BE2C (cell line): Measurements from ENCODE around the gene E2F1.

Experiments used
- DNase-seq: peaks from one replicate; pipeline ENCODE4 v3.0.0-alpha.2; 2020
- H3K27me3 ChIP-seq: fragments of 250-450 bp; sonication (Bioruptor Pico); 2 replicates; pipeline ENCODE4 v1.5.1; 2020; ENCODE audit warnings: mild to moderate bottlenecking
- H3K36me3 ChIP-seq: fragments of 250-450 bp; sonication (Bioruptor Pico); 2 replicates; pipeline ENCODE4 v1.5.1; 2020; ENCODE audit warnings: mild to moderate bottlenecking
- H3K4me1 ChIP-seq: fragments of 250-450 bp; sonication (Bioruptor Pico); 2 replicates; pipeline ENCODE4 v1.5.1; 2020
- H3K4me3 ChIP-seq: 2 replicates; pipeline ENCODE4 v1.5.1; 2011; ENCODE audit warnings: low read depth, low read length
- H3K9me3 ChIP-seq: fragments of 250-450 bp; sonication (Bioruptor Pico); 2 replicates; pipeline ENCODE4 v1.5.1; 2020
- TF ChIP-seq, protein P1 (sequence below): IDR thresholded peaks from 2 replicates; pipeline ENCODE4 v1.5.1; 2012; ENCODE audit warnings: mild to moderate bottlenecking, low read depth, low read length

Gene E2F1

GRCh38 chr20:33667245-33667675 is 18.9 kb downstream of the E2F1 start:
- TF ChIP-seq, protein P1, sequence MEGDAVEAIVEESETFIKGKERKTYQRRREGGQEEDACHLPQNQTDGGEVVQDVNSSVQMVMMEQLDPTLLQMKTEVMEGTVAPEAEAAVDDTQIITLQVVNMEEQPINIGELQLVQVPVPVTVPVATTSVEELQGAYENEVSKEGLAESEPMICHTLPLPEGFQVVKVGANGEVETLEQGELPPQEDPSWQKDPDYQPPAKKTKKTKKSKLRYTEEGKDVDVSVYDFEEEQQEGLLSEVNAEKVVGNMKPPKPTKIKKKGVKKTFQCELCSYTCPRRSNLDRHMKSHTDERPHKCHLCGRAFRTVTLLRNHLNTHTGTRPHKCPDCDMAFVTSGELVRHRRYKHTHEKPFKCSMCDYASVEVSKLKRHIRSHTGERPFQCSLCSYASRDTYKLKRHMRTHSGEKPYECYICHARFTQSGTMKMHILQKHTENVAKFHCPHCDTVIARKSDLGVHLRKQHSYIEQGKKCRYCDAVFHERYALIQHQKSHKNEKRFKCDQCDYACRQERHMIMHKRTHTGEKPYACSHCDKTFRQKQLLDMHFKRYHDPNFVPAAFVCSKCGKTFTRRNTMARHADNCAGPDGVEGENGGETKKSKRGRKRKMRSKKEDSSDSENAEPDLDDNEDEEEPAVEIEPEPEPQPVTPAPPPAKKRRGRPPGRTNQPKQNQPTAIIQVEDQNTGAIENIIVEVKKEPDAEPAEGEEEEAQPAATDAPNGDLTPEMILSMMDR, result no peak
- Histone ChIP-seq H3K9me3 (no peaks in the 10 kb centered on the region), H3K36me3 (peaks cover 23% of the 10 kb centered on the region), H3K4me1 (peaks cover 5% of the 10 kb centered on the region), H3K4me3 (peak overlapping the region; percentile 46), H3K27me3 (no peaks in the 10 kb centered on the region)
- DNase-seq, result peak; percentile 65

- H3K4me1 ChIP-seq, result peaks cover 5% of the 10 kb centered on the region
- peak within 1 kb of the TSS; percentile 46 for H3K4me3 ChIP-seq
- peak; percentile 98 for DNase-seq
- peaks cover 19% of the 10 kb centered on the region for H3K36me3 ChIP-seq
- no peaks in the 10 kb centered on the region for H3K9me3 ChIP-seq
- no peaks in the 10 kb centered on the region for H3K27me3 ChIP-seq
- TF ChIP-seq, protein P1, result peak; percentile 44
Observed at GRCh38 chr20:33666293-33667244, 19.6 kb downstream of the E2F1 start, which contains the start of gene ACTL10. Gene ACTL10, plus strand, starts transcription at chr20:33666943. Its CDS starts 555 bp downstream, at chr20:33667498.

DNA sequence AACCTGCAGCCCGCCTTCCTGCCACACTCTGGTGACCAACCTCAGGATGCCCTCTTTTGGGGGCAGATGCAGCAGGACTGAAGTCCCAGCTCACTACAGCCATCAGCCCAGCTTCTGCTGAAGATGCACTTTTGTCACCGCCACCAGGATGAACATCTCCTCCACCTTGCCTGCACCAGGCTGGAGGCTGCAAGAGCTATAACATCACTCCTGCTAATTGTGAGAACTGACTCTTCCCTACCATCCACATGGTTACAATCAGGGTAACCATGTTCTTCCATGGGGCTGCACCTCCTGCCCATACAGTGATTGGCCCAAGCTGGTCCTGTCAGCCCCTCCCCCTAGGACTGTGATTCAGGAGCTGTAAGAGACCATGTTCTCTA is 21.4 kb downstream of the E2F1 start:
- peaks cover 10% of the 10 kb centered on the region for H3K36me3 ChIP-seq
- H3K27me3 ChIP-seq, result no peaks in the 10 kb centered on the region
- TF ChIP-seq, protein P1, result no peak
- H3K9me3 ChIP-seq, result no peaks in the 10 kb centered on the region
- no peak overlapping the region for H3K4me3 ChIP-seq
- DNase-seq, result no peak
- peaks cover 5% of the 10 kb centered on the region for H3K4me1 ChIP-seq

DNA sequence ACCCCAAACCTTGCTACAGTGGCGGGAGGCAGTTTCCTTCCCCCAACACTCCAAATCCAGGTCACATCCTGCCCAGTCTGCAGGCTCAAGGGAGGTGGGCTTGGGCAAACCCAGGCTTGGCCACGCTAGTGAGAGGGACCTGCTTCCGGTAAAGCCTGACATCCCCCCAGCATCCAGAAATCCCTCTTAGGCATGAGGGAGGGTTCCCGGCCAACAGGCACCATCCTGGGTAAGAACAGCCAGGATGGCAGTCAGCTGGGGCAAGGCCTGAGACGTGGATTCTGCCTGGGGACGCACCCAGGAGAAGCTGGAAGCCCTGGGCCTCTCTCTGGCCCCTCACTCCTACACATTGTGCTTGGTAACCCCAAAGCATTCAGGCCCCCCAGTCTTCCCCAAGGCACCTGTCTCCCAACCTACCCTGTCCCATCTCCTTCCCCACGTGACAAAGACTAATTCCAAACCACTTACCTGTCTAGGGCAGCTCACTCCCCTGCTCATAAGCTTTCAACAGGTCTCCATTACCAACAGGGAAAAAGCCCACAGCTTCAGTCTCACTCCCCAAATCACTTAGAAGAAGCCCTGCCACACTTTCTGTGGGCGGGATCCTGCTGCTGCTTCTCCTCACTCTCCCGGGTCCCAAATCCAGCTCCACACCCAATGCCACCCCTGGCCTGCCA is 22.0 kb downstream of the E2F1 start:
- no peak for DNase-seq
- Histone ChIP-seq H3K4me1 (peaks cover 5% of the 10 kb centered on the region), H3K4me3 (peak overlapping the region; percentile 81), H3K27me3 (no peaks in the 10 kb centered on the region), H3K36me3 (peaks cover 12% of the 10 kb centered on the region), H3K9me3 (no peaks in the 10 kb centered on the region)
- TF ChIP-seq, protein P1, result no peak

DNA sequence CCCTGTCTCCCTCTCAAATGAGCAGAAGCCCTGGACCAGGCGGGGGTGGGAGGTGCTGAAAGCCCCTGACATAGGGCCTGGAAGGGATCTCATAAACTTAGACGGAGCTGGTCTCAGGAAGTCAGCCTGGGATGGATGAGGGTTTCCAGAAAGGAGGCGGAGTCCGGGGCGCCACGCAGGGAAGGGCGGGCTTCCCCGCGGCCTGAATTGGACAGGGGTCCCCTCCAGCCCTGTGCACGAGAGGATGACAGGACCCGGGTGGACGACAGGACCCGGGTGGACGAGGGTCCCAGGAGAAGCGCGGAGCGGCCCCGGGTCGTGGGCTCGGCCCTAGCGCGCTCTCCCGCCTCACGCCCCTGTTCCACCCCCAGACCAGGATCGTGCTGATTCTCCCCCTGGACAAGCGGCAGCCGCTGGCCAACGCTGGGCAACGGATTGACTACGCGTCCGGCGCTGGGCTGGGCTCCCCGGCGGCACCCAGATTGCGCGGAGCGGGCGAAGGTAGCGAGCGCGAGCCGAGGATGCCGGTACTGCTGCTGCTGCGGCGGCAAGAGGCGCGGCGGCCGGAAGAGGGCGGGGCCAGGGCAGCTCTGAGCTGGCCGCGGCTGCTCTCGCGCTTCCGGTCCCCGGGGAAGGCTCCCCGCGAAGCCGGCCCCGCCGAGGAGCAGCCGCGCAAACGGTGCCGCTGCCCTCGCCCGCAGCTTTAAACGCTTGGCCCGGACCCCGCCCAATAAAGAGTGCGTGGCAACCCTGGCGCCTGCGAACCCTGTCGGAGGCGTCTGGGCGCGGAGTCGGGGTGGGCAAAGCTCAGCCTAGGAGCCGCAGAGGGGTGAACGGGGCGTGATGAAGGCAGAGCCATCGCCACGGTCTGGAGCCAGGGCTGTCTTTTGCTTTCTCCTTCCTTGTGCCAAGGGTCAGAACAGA is 22.8 kb downstream of the E2F1 start:
- Histone ChIP-seq H3K4me1 (peaks cover 5% of the 10 kb centered on the region), H3K27me3 (no peaks in the 10 kb centered on the region), H3K4me3 (peak overlapping the region; percentile 81), H3K9me3 (no peaks in the 10 kb centered on the region), H3K36me3 (peaks cover 11% of the 10 kb centered on the region)
- TF ChIP-seq, protein P1, result no peak
- DNase-seq, result peak; percentile 93
